K562 (cell line): ENCODE results near the gene MERTK. TPM values are rescaled to one million over a fixed set of nuclear protein-coding genes. Genes with fewer than 3 reads are reported as not detected.

Experiments
- BHLHE40 ChIP-seq: IDR thresholded peaks from 2 replicates; pipeline ENCODE4 v1.6.1; 2011; ENCODE audit warnings: low read length, improper control_type of control experiment
- CBX1 ChIP-seq: sonication (generic); IDR thresholded peaks from 2 replicates; pipeline ENCODE4 v1.6.1; 2016; ENCODE audit warnings: antibody characterized with exemption, low read depth, mild to moderate bottlenecking
- CREBBP ChIP-seq: IDR thresholded peaks from one replicate; pipeline ENCODE4 v1.6.1; 2012; ENCODE audit warnings: low read depth, mild to moderate bottlenecking, control low read depth, inconsistent platforms, low read length
- HNRNPH1 ChIP-seq: fragments of 200-400 bp; formaldehyde crosslinking; optimal IDR thresholded peaks from 2 replicates; pipeline ENCODE3; 2017; ENCODE audit warnings: low read depth, mild to moderate bottlenecking, low read length, moderate library complexity
- IRF2 ChIP-seq: sonication (generic); formaldehyde crosslinking; IDR thresholded peaks from 2 replicates; pipeline ENCODE4 v1.8.1; 2022; ENCODE audit warnings: mild to moderate bottlenecking, missing genetic modification reagents
- PPARD ChIP-seq: fragments of 250-450 bp; sonication (Bioruptor Pico); IDR thresholded peaks from 2 replicates; pipeline ENCODE4 v1.8.0; 2022; ENCODE audit warnings: inconsistent platforms, mild to moderate bottlenecking, moderate library complexity
- RBM22 ChIP-seq: fragments of 200-400 bp; formaldehyde crosslinking; IDR thresholded peaks from 2 replicates; pipeline ENCODE4 v1.6.1; 2018; ENCODE audit warnings: low read length, low read depth; ENCODE audit not compliant: poor library complexity, severe bottlenecking
- SMAD1 ChIP-seq: fragments of 150-350 bp; IDR thresholded peaks from 2 replicates; pipeline ENCODE4 v1.6.1; 2014; ENCODE audit warnings: low read length, low read depth; ENCODE audit not compliant: partially characterized antibody
- SMAD2 ChIP-seq: fragments of 150-350 bp; IDR thresholded peaks from 2 replicates; pipeline ENCODE4 v1.6.1; 2014; ENCODE audit warnings: low read depth, mild to moderate bottlenecking, low read length
- TAF1 ChIP-seq: IDR thresholded peaks from 2 replicates; pipeline ENCODE4 v1.6.1; 2011; ENCODE audit warnings: mild to moderate bottlenecking, low read length, moderate library complexity; ENCODE audit not compliant: insufficient read depth, control insufficient read depth, severe bottlenecking; ENCODE audit errors: extremely low read depth
- ZNF76 ChIP-seq: fragments of 250-450 bp; sonication (Bioruptor Pico); IDR thresholded peaks from 2 replicates; pipeline ENCODE4 v1.4.0; 2020; ENCODE audit warnings: mild to moderate bottlenecking, moderate library complexity, borderline replicate concordance
- ZNF79 ChIP-seq: fragments of 250-450 bp; sonication (Bioruptor Pico); IDR thresholded peaks from 2 replicates; pipeline ENCODE4 v1.4.0; 2020; ENCODE audit warnings: low read depth, mild to moderate bottlenecking, moderate library complexity
- polyA plus RNA-seq, 8 experiments: library from polyadenylated mRNA; depleted of rRNA in 4 of 8; stranded (reverse) in 5 of 8; unstranded in 3 of 8; fragments of >200 nt; fragmentation: Nextera tagmentation in 2 of 8; fragmentation: Illumina TruSeq in 1 of 8; extraction: Ambion mirVana in 2 of 8; extraction: Trizol in 1 of 8; gene quantifications; 2 replicates each; pipeline versions ENCODE4 v1.2.1 to v1.2.3, GENCODE V29; 2011 to 2014; ENCODE audit warnings: inconsistent platforms in 1 of 8, missing spikeins in 1 of 8
- total RNA-seq, 7 experiments: library from RNA; depleted of rRNA in 6 of 7; stranded (reverse); fragments of >200 nt in 6 of 7; fragmentation: Illumina TruSeq in 2 of 7; extraction: Trizol in 2 of 7; gene quantifications; 2 replicates each; pipeline versions ENCODE4 v1.2.1 to v1.2.3, GENCODE V29; 2011 to 2021; ENCODE audit warnings: low replicate concordance in 1 of 7
- TF ChIP-seq, protein P1 (sequence below): IDR thresholded peaks from 3 replicates; pipeline ENCODE4 v1.6.1; 2011; ENCODE audit warnings: borderline replicate concordance, mild to moderate bottlenecking, moderate library complexity; ENCODE audit not compliant: insufficient read length; ENCODE audit errors: extremely low read depth
- TF ChIP-seq, protein P2 (sequence below): fragments of 450-650 bp; IDR thresholded peaks from 2 replicates; pipeline ENCODE4 v1.6.1; 2018; ENCODE audit warnings: mild to moderate bottlenecking, low read depth; ENCODE audit not compliant: partially characterized antibody
- TF ChIP-seq, protein P3 (sequence below): fragments of 450-650 bp; IDR thresholded peaks from 2 replicates; pipeline ENCODE4 v1.6.1; 2016; ENCODE audit warnings: mild to moderate bottlenecking
- TF ChIP-seq, protein P4 (sequence below), 2 experiments: fragments of 450-650 bp; IDR thresholded peaks; 2 replicates each; pipeline ENCODE4 v1.6.1; 2016
- TF ChIP-seq, protein P5 (sequence below): fragments of 250-450 bp; sonication (Bioruptor Pico); IDR thresholded peaks from 2 replicates; pipeline ENCODE4 v1.8.0; 2021; ENCODE audit warnings: moderate library complexity, mild to moderate bottlenecking, inconsistent platforms

MERTK gene
- total and polyA plus RNA-seq, 9 of the 15 experiments (the other 6 are each of a cell fraction or from before 2014, with no cell fraction given) = 0.23 to 1.6 (median 0.74) TPM

DNA sequence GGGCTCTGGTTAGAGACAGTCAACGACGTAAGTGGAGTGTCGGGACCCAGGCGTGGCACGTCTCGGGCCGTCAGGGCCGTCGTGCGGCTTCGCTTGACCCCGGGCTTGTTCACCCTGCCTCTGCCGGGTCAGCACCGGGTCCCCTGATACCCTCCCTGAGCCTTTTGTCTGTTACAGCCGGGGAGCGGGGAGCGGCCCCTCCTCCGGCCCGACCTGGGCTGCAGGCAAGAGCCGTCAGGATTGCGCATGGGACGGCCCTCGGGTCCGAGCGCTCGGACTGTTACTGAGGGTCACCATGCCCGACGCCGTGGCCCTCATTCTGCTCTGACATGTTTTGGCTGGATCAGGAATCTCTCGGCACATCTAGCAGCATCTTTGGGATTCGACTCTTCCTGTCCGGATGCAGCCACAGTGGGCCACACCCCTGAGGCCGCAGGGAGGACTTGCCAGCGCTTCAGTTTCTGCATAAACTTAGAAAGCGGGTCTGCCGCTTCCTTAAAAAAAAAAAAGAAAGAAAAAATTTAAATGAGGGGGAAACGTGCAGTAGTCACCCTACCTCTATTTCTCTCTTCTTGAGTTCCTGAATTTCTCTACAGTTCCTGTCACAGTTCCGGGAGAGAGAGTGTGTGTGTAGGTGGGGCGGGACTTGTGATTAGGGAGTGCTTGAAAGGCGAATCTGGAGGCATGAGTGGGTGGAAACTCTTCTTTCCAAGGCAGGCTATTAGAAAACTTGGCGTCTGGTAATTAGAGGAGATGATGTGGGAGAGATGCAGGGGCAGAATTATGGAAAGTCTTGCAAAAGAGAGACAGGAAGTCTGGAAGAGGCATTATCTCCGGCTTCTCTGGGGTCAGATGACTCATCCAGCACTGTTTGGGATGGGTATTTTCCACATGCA, 157.6 kb downstream of the MERTK start (continued):
- TF ChIP-seq, protein P1, sequence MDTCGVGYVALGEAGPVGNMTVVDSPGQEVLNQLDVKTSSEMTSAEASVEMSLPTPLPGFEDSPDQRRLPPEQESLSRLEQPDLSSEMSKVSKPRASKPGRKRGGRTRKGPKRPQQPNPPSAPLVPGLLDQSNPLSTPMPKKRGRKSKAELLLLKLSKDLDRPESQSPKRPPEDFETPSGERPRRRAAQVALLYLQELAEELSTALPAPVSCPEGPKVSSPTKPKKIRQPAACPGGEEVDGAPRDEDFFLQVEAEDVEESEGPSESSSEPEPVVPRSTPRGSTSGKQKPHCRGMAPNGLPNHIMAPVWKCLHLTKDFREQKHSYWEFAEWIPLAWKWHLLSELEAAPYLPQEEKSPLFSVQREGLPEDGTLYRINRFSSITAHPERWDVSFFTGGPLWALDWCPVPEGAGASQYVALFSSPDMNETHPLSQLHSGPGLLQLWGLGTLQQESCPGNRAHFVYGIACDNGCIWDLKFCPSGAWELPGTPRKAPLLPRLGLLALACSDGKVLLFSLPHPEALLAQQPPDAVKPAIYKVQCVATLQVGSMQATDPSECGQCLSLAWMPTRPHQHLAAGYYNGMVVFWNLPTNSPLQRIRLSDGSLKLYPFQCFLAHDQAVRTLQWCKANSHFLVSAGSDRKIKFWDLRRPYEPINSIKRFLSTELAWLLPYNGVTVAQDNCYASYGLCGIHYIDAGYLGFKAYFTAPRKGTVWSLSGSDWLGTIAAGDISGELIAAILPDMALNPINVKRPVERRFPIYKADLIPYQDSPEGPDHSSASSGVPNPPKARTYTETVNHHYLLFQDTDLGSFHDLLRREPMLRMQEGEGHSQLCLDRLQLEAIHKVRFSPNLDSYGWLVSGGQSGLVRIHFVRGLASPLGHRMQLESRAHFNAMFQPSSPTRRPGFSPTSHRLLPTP = no peak
- TF ChIP-seq, protein P2, sequence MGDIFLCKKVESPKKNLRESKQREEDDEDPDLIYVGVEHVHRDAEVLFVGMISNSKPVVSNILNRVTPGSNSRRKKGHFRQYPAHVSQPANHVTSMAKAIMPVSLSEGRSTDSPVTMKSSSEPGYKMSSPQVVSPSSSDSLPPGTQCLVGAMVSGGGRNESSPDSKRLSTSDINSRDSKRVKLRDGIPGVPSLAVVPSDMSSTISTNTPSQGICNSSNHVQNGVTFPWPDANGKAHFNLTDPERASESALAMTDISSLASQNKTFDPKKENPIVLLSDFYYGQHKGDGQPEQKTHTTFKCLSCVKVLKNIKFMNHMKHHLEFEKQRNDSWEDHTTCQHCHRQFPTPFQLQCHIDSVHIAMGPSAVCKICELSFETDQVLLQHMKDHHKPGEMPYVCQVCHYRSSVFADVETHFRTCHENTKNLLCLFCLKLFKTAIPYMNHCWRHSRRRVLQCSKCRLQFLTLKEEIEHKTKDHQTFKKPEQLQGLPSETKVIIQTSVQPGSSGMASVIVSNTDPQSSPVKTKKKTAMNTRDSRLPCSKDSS = no peak
- TF ChIP-seq ZNF76 = no peak
- TF ChIP-seq, protein P3, sequence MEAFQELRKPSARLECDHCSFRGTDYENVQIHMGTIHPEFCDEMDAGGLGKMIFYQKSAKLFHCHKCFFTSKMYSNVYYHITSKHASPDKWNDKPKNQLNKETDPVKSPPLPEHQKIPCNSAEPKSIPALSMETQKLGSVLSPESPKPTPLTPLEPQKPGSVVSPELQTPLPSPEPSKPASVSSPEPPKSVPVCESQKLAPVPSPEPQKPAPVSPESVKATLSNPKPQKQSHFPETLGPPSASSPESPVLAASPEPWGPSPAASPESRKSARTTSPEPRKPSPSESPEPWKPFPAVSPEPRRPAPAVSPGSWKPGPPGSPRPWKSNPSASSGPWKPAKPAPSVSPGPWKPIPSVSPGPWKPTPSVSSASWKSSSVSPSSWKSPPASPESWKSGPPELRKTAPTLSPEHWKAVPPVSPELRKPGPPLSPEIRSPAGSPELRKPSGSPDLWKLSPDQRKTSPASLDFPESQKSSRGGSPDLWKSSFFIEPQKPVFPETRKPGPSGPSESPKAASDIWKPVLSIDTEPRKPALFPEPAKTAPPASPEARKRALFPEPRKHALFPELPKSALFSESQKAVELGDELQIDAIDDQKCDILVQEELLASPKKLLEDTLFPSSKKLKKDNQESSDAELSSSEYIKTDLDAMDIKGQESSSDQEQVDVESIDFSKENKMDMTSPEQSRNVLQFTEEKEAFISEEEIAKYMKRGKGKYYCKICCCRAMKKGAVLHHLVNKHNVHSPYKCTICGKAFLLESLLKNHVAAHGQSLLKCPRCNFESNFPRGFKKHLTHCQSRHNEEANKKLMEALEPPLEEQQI = no peak
- TF ChIP-seq SMAD1 = no peak
- no peak for TF ChIP-seq CREBBP
- TF ChIP-seq TAF1 = no peak
- no peak for TF ChIP-seq CBX1
- TF ChIP-seq HNRNPH1 = no peak
- TF ChIP-seq SMAD2 = no peak
- TF ChIP-seq RBM22 = no peak
- TF ChIP-seq IRF2 (CRISPR knock-in tag) = no peak
- peak; percentile 24; the same call in 1 of the 2 replicates for TF ChIP-seq BHLHE40
- no peak for TF ChIP-seq PPARD
- TF ChIP-seq ZNF79 (CRISPR knock-in tag) = no peak
- TF ChIP-seq, protein P4, sequence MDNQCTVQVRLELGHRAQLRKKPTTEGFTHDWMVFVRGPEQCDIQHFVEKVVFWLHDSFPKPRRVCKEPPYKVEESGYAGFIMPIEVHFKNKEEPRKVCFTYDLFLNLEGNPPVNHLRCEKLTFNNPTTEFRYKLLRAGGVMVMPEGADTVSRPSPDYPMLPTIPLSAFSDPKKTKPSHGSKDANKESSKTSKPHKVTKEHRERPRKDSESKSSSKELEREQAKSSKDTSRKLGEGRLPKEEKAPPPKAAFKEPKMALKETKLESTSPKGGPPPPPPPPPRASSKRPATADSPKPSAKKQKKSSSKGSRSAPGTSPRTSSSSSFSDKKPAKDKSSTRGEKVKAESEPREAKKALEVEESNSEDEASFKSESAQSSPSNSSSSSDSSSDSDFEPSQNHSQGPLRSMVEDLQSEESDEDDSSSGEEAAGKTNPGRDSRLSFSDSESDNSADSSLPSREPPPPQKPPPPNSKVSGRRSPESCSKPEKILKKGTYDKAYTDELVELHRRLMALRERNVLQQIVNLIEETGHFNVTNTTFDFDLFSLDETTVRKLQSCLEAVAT (IDR thresholded peaks at IDR 0.05) = no peak; a peak in 1 of 4 replicates
- TF ChIP-seq, protein P5, sequence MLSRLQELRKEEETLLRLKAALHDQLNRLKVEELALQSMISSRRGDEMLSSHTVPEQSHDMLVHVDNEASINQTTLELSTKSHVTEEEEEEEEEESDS (CRISPR knock-in tag) = no peak
